HG03575 (cell line): ENCODE results near the gene KCNIP1.

Experiments used
- ATAC-seq: cut with Tn5 transposase; IDR thresholded peaks from one replicate; pipeline ENCODE4 v1.9.1; 2021; ENCODE audit not compliant: unreplicated experiment, insufficient number of reproducible peaks, low FRiP score; ENCODE audit errors: extremely low read depth

Gene KCNIP1

DNA sequence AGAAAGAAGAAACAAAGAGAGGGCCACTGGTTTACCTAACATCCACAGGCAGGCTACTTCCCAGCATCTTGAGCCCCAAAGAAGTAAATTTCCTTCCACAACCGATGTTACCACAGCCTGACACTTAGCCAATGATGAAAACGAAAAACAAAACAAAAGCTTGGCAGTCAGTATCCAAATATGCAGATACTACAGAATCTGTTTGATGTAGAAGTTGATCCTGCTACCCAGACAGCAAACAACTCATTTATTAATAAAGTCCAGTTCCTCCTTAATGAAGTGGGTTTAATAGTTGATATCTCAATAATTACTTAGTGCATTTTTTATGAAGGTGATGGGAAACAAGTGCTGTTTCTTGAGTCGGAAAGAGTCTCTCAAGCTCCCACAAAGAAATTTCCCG lies 212.6 kb downstream of the KCNIP1 start:
- no peak for ATAC-seq

DNA sequence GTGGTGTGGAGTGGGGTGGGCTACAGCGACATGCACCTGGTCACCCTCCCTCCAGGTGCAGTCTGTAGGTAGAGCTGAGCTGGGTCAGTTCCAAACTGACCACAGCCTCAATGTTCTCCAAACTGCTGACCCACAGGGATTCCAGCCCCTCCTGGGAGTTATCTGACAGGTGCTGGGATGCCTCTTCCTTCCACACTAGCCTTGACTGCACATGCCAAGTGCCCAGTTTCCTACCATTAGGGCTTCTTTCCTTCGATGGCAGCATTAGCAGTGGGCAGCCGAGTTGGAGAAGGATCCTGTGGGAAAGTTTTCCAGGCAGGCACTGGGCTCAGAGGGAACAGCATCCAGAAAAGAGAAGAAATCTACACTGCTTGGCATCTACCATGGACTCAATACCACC lies 215.7 kb downstream of the KCNIP1 start:
- ATAC-seq = no peak

GRCh38 chr5:170720179-170720578 lies 216.4 kb downstream of the KCNIP1 start:
- no peak for ATAC-seq

GRCh38 chr5:170720984-170721383 lies 217.2 kb downstream of the KCNIP1 start:
- no peak for ATAC-seq

DNA sequence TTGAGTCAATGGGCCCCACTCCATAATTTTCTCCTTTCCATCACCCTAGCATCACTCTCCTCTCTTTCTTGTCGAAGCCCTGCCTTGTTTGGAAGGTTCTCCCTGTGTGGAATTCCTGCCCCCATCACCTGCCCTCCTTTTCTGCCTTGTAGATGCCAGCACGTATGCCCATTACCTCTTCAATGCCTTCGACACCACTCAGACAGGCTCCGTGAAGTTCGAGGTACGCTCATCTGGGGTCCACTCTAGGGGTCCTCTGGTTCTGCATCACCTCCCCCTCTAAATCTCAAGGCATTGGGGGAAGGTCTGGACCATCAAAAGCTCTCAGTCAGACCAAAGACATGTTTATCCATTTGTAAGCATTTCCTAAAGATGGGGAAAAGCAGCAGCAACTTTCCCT lies 217.9 kb downstream of the KCNIP1 start:
- ATAC-seq = no peak

DNA sequence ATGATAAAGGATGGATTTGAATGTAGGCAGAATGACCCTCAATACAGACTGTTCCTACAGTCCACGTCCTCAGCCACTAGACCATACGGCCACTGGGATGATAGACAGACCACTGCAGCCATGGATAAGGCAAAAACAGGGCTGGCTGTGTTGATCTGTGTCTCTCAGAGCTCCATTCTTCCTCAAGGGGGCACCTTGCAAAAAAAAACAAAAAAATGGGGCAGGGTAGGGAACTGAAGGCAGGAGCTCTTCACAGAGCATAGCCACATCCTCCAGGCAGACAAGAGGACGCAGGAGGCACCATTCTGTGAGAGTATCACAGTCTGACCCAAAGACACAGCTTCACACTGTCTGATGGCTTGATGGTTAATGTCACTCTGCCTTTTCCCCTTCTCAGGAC lies 218.5 kb downstream of the KCNIP1 start:
- no peak for ATAC-seq

- ATAC-seq = no peak
Observed at GRCh38 chr5:170731052-170731451, 227.2 kb downstream of the KCNIP1 start.

DNA sequence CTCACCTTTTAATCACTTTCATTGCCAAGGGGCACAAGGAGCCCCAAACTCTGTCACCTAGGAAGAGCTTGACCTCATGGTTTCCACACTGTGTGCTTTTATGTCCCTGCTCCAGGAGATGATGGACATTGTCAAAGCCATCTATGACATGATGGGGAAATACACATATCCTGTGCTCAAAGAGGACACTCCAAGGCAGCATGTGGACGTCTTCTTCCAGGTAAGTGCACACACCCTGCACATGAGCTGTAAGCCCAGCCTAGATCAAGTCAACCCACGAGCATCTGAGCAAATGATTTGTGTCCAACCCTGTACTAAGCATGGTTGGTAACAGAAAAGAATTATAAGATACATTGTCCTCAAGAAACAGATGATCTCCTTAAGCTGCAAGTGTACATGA lies 228.9 kb downstream of the KCNIP1 start:
- ATAC-seq = no peak

GRCh38 chr5:170736966-170737365 lies 233.1 kb downstream of the KCNIP1 start:
- no peak for ATAC-seq

GRCh38 chr5:170737591-170737990 lies 233.8 kb downstream of the KCNIP1 start:
- no peak for ATAC-seq

- no peak for ATAC-seq
Observed at GRCh38 chr5:170738840-170739239, 235.0 kb downstream of the KCNIP1 start.

GRCh38 chr5:170739446-170739845 lies 235.6 kb downstream of the KCNIP1 start:
- ATAC-seq = no peak

DNA sequence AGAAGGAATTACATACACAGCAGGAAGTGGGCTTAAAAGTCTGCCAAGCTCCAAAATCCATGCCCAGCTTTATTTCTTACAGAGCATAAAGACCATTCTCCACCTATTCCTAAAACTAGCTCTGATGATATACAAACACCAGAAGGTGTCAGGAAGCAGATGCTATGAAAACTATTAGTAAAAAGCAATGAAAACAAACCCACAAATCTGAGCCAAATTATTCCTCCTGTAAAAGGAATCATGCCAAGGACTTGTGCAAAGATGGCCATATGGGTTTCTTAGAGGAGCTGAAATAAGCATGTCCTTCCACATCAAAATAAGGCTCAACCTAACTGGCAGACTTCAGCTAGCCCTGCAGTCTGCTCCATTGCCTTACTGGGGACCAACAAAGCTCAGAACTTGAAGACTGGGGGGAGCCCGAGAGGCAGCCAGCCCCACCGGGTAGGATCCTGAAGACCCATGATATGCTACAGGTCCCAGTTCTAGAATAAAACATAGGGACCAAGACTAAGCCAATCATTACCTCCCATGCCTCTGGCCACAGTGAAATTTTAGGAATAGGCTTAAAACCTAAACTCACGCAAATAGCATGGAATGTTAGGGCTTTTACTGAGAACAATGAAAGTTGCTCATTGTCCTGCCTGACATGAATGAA lies 236.9 kb downstream of the KCNIP1 start:
- ATAC-seq = no peak

DNA sequence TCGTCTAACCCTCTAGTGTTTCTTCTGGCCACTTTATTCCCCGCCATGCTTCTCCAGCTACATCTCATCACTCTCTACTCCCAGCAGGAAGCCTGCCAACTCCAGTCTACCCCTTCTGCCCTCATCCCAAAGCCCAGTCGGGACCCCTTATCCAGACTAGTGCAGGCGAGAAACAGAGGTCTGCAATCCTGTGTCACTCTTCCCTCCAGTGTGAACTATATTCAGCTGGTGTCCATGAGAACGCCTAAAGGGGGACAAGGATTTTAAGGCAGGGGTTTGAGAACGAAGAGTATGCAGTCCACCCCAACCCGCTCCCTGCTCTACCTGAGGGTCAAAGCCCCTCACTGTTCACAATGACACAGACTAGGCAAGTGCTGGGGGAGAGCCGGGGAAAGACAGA lies 238.0 kb downstream of the KCNIP1 start:
- no peak for ATAC-seq

GRCh38 chr5:170743876-170744212 lies 240.0 kb downstream of the KCNIP1 start:
- no peak for ATAC-seq

GRCh38 chr5:170745481-170746071 lies 241.8 kb downstream of the KCNIP1 start:
- no peak for ATAC-seq

DNA sequence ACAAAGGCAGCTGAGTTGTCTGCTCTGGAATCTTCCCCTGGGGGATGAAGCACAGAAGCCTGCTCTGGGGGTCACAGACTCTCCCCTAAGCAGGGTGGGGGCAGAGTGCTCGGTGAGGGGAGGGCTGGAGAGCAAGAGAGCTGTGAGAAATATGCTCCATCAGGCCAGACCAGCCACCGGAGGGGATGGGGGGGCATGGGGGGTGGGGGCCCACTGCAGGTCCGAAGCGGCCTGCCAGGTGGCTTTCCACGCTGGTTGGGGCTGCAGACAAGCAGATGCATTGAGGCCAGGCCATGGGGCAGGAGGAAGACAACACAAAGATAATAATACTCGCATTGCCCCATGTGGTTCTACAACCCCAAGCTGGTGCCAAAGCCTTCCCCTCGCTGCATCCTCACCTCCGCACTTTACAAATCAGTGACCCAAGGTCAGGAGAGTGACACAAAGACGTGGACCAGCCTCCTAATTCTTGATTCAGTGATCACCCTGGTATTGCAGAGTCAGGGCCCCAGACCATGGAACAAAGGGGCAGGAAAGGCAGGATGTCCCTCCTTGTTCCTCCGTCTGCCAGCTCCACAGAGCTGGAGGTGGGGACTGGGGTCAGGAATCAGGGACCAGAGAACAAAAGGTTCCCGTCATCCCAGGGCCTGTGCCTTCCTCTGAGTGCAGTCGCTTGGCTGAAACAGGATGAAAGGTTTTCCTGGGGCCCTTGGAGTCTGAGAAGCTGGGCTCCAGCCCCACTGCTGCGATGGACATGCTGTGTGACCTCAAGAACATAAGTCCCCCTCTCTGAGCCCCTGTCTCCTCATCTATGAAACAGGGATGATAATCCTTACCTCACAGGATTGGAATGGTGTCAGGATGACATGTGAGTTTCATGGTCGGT lies 242.5 kb downstream of the KCNIP1 start:
- no peak for ATAC-seq

DNA sequence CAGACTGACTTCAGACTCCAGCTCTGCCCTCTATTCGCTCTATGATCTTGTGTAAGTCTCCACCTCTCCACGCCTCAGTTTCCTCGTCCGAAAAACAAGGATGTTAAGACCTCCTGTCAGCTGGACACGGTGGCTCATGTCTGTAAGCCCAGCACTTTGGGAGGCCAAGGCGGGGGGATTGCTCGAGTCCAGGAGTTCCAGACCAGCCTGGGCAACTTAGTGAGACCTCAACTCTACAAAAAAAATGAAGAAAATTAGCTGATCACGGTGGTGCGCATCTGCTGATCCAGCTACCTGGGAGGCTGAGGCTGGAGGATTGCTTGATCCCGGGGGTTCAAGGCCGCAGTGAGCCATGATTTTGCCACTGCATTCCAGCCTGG lies 243.1 kb downstream of the KCNIP1 start:
- no peak for ATAC-seq

- no peak for ATAC-seq
Observed at GRCh38 chr5:170747357-170747756, 243.5 kb downstream of the KCNIP1 start.

GRCh38 chr5:170747851-170748250 lies 244.0 kb downstream of the KCNIP1 start:
- ATAC-seq = no peak
